WTC11 (cell line): Measurements from ENCODE around the gene CTTNBP2. TPM values are rescaled to one million over a fixed set of nuclear protein-coding genes. Genes with fewer than 3 reads are reported as not detected.

ENCODE experiments used
- ATAC-seq: fragments of 200-7000 bp; cut with Tn5 transposase; 2 replicates; pipeline ENCODE4 v1.10.0; 2021; ENCODE audit warnings: mild to moderate bottlenecking, moderate library complexity
- CTCF ChIA-PET: fragments of 300-600 bp; sonication (Branson Sonifier 250); formaldehyde crosslinking; loops from one replicate; lab custom pipeline; 2021; ENCODE audit warnings: antibody characterized with exemption; lab: Charles Lee
- POLR2A ChIA-PET: fragments of 350-600 bp; sonication (Branson Sonifier 250); formaldehyde crosslinking; loops from one replicate; lab custom pipeline; 2021; ENCODE audit warnings: antibody characterized with exemption; lab: Charles Lee
- DNase-seq: peaks from one replicate; pipeline ENCODE4 v3.0.0; 2021; ENCODE audit warnings: low spot score
- H3K27ac Mint-ChIP-seq: 2 replicates; pipeline ENCODE4 v1.8.0; 2021; ENCODE audit warnings: mixed read lengths
- H3K27me3 Mint-ChIP-seq: 2 replicates; pipeline ENCODE4 v1.8.0; 2021; ENCODE audit warnings: low read depth, mild to moderate bottlenecking, moderate library complexity, mixed read lengths
- H3K36me3 Mint-ChIP-seq: 2 replicates; pipeline ENCODE4 v1.8.0; 2021; ENCODE audit warnings: mixed read lengths
- H3K4me1 Mint-ChIP-seq: 2 replicates; pipeline ENCODE4 v1.8.0; 2022; ENCODE audit warnings: mixed read lengths
- H3K4me3 Mint-ChIP-seq: 2 replicates; pipeline ENCODE4 v1.8.0; 2021; ENCODE audit warnings: mild to moderate bottlenecking, moderate library complexity, mixed read lengths
- H3K9me3 Mint-ChIP-seq: 2 replicates; pipeline ENCODE4 v1.8.0; 2021; ENCODE audit warnings: mixed read lengths
- AR ChIP-seq: fragments of 250-450 bp; sonication (Bioruptor Pico); IDR thresholded peaks from 2 replicates; pipeline ENCODE4 v1.9.0; 2021; ENCODE audit warnings: mild to moderate bottlenecking
- ESRRA ChIP-seq: sonication (generic); formaldehyde crosslinking; IDR thresholded peaks from 2 replicates; pipeline ENCODE4 v1.8.1; 2022; ENCODE audit warnings: mild to moderate bottlenecking, missing genetic modification reagents, borderline replicate concordance
- FOXK1 ChIP-seq: sonication (generic); formaldehyde crosslinking; IDR thresholded peaks from 2 replicates; pipeline ENCODE4 v1.8.0; 2022; ENCODE audit warnings: mild to moderate bottlenecking, moderate library complexity, missing genetic modification reagents
- FOXP1 ChIP-seq: sonication (generic); formaldehyde crosslinking; IDR thresholded peaks from 2 replicates; pipeline ENCODE4 v1.8.0; 2022; ENCODE audit warnings: missing genetic modification reagents, mild to moderate bottlenecking, moderate library complexity, borderline replicate concordance
- FOXP4 ChIP-seq: sonication (generic); formaldehyde crosslinking; IDR thresholded peaks from 2 replicates; pipeline ENCODE4 v1.8.0; 2022; ENCODE audit warnings: mild to moderate bottlenecking, missing genetic modification reagents
- GTF2I ChIP-seq: fragments of 250-450 bp; sonication (Bioruptor Pico); conservative IDR thresholded peaks from 2 replicates; pipeline ENCODE4 v1.4.0; 2021; ENCODE audit warnings: mild to moderate bottlenecking
- HMGA2 ChIP-seq: fragments of 250-450 bp; sonication (Bioruptor Pico); IDR thresholded peaks from 2 replicates; pipeline ENCODE4 v1.4.0; 2021; ENCODE audit warnings: mild to moderate bottlenecking, moderate library complexity
- MXD4 ChIP-seq: fragments of 250-450 bp; sonication (Bioruptor Pico); IDR thresholded peaks from 2 replicates; pipeline ENCODE4 v1.8.0; 2021; ENCODE audit warnings: mild to moderate bottlenecking, moderate library complexity, borderline replicate concordance
- MYBL2 ChIP-seq: sonication (generic); formaldehyde crosslinking; IDR thresholded peaks from 2 replicates; pipeline ENCODE4 v1.8.1; 2023; ENCODE audit warnings: mild to moderate bottlenecking, moderate library complexity, missing genetic modification reagents
- NFATC4 ChIP-seq: fragments of 250-450 bp; sonication (Bioruptor Pico); IDR thresholded peaks from 2 replicates; pipeline ENCODE4 v1.9.0; 2021; ENCODE audit warnings: mild to moderate bottlenecking
- RELA ChIP-seq: sonication (generic); formaldehyde crosslinking; IDR thresholded peaks from 2 replicates; pipeline ENCODE4 v1.8.1; 2022; ENCODE audit warnings: missing genetic modification reagents, mild to moderate bottlenecking, borderline replicate concordance
- SMAD4 ChIP-seq: sonication (generic); formaldehyde crosslinking; IDR thresholded peaks from 2 replicates; pipeline ENCODE4 v1.8.0; 2022; ENCODE audit warnings: mild to moderate bottlenecking, missing genetic modification reagents
- SOX15 ChIP-seq: fragments of 250-450 bp; sonication (Bioruptor Pico); IDR thresholded peaks from 2 replicates; pipeline ENCODE4 v1.9.0; 2021; ENCODE audit warnings: mild to moderate bottlenecking
- SP1 ChIP-seq: sonication (generic); formaldehyde crosslinking; conservative IDR thresholded peaks from 2 replicates; pipeline ENCODE4 v1.8.1; 2022; ENCODE audit warnings: missing genetic modification reagents
- STAT6 ChIP-seq: sonication (generic); formaldehyde crosslinking; conservative IDR thresholded peaks from 2 replicates; pipeline ENCODE4 v1.8.1; 2023; ENCODE audit warnings: mild to moderate bottlenecking, low read depth, missing genetic modification reagents, moderate library complexity
- TCF7 ChIP-seq: sonication (generic); formaldehyde crosslinking; IDR thresholded peaks from 2 replicates; pipeline ENCODE4 v1.8.0; 2022; ENCODE audit warnings: mild to moderate bottlenecking, low read depth, missing genetic modification reagents, moderate library complexity
- TEAD1 ChIP-seq: sonication (generic); formaldehyde crosslinking; IDR thresholded peaks from 2 replicates; pipeline ENCODE4 v1.8.0; 2022; ENCODE audit warnings: mild to moderate bottlenecking, missing genetic modification reagents
- TEAD4 ChIP-seq: sonication (generic); formaldehyde crosslinking; IDR thresholded peaks from 2 replicates; pipeline ENCODE4 v1.8.0; 2022; ENCODE audit warnings: mild to moderate bottlenecking, missing genetic modification reagents
- TP53 ChIP-seq: sonication (generic); formaldehyde crosslinking; IDR thresholded peaks from 2 replicates; pipeline ENCODE4 v1.8.1; 2023; ENCODE audit warnings: mild to moderate bottlenecking, missing genetic modification reagents
- ZBTB21 ChIP-seq: sonication (generic); formaldehyde crosslinking; IDR thresholded peaks from 2 replicates; pipeline ENCODE4 v1.8.1; 2023; ENCODE audit warnings: mild to moderate bottlenecking, missing genetic modification reagents, borderline replicate concordance
- total RNA-seq: library from RNA; stranded (reverse); gene quantifications from 3 replicates; pipeline ENCODE4 v1.2.3, GENCODE V29; 2021
- TF ChIP-seq, protein P1 (sequence below): sonication (generic); formaldehyde crosslinking; IDR thresholded peaks from 2 replicates; pipeline ENCODE4 v1.8.1; 2023; ENCODE audit warnings: mild to moderate bottlenecking, missing genetic modification reagents, moderate library complexity
- TF ChIP-seq, protein P2 (sequence below): sonication (generic); formaldehyde crosslinking; IDR thresholded peaks from 2 replicates; pipeline ENCODE4 v1.8.1; 2022; ENCODE audit warnings: low read depth, mild to moderate bottlenecking, moderate library complexity, missing genetic modification reagents, borderline replicate concordance
- TF ChIP-seq, protein P3 (sequence below): fragments of 250-450 bp; sonication (Bioruptor Pico); IDR thresholded peaks from 2 replicates; pipeline ENCODE4 v1.8.0; 2021; ENCODE audit warnings: mild to moderate bottlenecking

Gene CTTNBP2
- total RNA-seq, 1 experiment from 2014 or later: 22.1 TPM

GRCh38 chr7:117869374-117869773, 3.9 kb downstream of the CTTNBP2 start:
- ChIA-PET CTCF (no interaction called here), POLR2A (no interaction called here)
- ATAC-seq (no peak), DNase-seq (no peak)
- no peak overlapping the region for H3K4me3 Mint-ChIP-seq
- H3K9me3 Mint-ChIP-seq: no peaks in the 10 kb centered on the region
- H3K36me3 Mint-ChIP-seq: no peaks in the 10 kb centered on the region
- TF ChIP-seq NFATC4 (CRISPR knock-in tag) (no peak), FOXP4 (no peak), ESRRA (CRISPR knock-in tag) (no peak), SMAD4 (no peak)
- TF ChIP-seq, protein P1, sequence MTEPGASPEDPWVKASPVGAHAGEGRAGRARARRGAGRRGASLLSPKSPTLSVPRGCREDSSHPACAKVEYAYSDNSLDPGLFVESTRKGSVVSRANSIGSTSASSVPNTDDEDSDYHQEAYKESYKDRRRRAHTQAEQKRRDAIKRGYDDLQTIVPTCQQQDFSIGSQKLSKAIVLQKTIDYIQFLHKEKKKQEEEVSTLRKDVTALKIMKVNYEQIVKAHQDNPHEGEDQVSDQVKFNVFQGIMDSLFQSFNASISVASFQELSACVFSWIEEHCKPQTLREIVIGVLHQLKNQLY (CRISPR knock-in tag): no peak
- no peak overlapping the region for H3K27ac Mint-ChIP-seq
- H3K27me3 Mint-ChIP-seq: no peaks in the 10 kb centered on the region
- H3K4me1 Mint-ChIP-seq: peaks cover 70% of the 10 kb centered on the region

DNA sequence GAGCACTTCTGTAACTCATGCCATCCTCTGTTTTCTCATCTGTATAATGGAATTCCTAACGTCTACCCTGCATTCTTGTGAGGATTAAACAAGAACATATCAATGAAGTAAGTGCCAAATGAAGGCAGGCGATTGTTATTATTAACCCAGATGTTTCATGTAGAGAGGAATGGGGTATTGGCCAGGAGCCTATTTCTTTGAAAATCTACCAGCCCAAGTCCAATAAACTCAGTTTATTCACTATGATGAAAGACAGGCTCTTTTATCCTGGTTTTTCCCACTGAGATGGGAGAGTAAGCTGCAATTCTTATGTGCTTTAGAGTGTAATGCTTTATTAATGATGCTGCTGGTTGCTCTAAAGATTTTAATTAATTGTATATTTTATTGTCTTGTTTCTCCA, 9.6 kb downstream of the CTTNBP2 start:
- ChIA-PET CTCF (no interaction called here), POLR2A (no interaction called here)
- TF ChIP-seq STAT6 (no peak), GTF2I (CRISPR knock-in tag) (0 out of 2 replicates have a peak, but pooled peaks have one; percentile 14), TP53 (CRISPR knock-in tag) (no peak), MXD4 (CRISPR knock-in tag) (no peak)
- Mint-ChIP-seq H3K36me3 (peaks cover 30% of the 10 kb centered on the region), H3K4me1 (peaks cover 41% of the 10 kb centered on the region), H3K9me3 (no peaks in the 10 kb centered on the region), H3K27me3 (no peaks in the 10 kb centered on the region), H3K27ac (no peak overlapping the region), H3K4me3 (no peak overlapping the region)
- no peak for DNase-seq
- no peak for ATAC-seq

DNA sequence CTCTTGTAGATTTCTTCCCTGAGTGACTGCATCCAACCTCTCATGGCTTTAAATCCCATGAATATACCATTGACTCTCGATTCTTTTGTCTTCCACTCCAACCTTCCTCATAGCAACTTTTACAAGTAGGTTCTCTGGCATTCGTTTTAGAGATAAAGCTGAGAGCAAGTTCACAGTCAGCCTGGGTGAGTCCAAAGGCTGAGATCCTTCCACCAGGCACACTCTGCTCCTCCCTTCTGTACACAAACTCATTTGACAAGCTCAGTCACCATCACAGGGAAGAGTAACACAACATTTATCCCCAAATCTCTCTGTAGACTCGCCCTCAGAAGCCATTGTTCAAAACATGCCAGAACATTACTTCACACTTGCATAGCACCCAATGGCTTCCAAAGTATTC, 10.9 kb downstream of the CTTNBP2 start:
- ChIA-PET CTCF (no interaction called here), POLR2A (no interaction called here)
- no peaks in the 10 kb centered on the region for H3K27me3 Mint-ChIP-seq
- H3K36me3 Mint-ChIP-seq: peaks cover 30% of the 10 kb centered on the region
- ATAC-seq (no peak), DNase-seq (no peak)
- no peaks in the 10 kb centered on the region for H3K9me3 Mint-ChIP-seq
- no peak overlapping the region for H3K4me3 Mint-ChIP-seq
- peak overlapping the region; percentile 48 for H3K27ac Mint-ChIP-seq
- peaks cover 30% of the 10 kb centered on the region for H3K4me1 Mint-ChIP-seq
- TF ChIP-seq TEAD1 (CRISPR knock-in tag) (no peak), RELA (no peak), TEAD4 (no peak), HMGA2 (CRISPR knock-in tag) (no peak), AR (CRISPR knock-in tag) (no peak), SP1 (CRISPR knock-in tag) (no peak), FOXK1 (CRISPR knock-in tag) (no peak), TCF7 (CRISPR knock-in tag) (no peak), ZBTB21 (CRISPR knock-in tag) (no peak), FOXP1 (CRISPR knock-in tag) (no peak), MYBL2 (CRISPR knock-in tag) (no peak), SOX15 (no peak)
- TF ChIP-seq, protein P2, sequence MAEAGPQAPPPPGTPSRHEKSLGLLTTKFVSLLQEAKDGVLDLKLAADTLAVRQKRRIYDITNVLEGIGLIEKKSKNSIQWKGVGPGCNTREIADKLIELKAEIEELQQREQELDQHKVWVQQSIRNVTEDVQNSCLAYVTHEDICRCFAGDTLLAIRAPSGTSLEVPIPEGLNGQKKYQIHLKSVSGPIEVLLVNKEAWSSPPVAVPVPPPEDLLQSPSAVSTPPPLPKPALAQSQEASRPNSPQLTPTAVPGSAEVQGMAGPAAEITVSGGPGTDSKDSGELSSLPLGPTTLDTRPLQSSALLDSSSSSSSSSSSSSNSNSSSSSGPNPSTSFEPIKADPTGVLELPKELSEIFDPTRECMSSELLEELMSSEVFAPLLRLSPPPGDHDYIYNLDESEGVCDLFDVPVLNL: no peak
- TF ChIP-seq, protein P3, sequence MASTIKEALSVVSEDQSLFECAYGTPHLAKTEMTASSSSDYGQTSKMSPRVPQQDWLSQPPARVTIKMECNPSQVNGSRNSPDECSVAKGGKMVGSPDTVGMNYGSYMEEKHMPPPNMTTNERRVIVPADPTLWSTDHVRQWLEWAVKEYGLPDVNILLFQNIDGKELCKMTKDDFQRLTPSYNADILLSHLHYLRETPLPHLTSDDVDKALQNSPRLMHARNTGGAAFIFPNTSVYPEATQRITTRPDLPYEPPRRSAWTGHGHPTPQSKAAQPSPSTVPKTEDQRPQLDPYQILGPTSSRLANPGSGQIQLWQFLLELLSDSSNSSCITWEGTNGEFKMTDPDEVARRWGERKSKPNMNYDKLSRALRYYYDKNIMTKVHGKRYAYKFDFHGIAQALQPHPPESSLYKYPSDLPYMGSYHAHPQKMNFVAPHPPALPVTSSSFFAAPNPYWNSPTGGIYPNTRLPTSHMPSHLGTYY (CRISPR knock-in tag): no peak
- TF ChIP-seq, protein P1 (CRISPR knock-in tag): no peak
